ENCODE measurements around the gene SMIM44.

SMIM44 gene

DNA sequence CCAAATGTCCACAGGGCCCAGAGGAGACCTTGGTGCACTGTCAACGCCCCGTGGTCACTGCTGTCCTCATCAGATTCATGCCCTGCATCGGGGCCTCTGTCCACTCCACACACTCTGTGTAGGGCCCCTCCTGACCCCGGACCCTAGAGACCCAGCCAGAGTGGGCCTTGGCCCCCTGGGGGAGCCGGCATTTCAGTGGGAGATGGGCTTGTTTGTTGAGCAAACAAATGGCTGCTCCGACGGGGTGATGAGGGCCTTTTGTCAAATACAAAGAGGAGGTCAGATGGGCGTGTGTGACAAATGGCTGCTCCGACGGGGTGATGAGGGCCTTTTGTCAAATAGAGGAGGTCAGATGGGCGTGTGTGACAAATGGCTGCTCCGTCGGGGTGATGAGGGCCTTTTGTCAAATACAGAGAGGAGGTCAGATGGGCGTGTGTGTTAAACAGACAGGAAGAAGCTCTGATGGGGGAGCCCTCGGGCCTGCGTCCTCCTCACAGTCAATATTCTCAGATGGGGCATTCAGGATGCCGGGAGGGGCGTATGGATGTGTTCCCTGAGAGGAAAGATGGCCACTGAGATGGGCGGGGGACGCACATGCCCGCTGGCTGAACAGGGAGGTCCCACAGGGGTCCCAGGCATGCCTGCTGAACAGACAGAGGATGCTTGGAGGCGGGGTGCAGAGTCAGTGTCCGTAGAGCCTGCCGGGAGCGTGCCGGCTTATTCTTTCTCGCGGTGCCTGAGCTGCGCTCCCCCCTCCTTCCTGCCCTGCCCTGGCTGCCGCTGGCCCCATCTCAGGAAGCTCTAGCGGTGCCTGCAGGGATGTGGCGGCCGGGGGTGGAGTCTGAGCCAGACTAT, 39.2 kb downstream of the SMIM44 start:
- TF ChIP-seq CTCF (IDR thresholded peaks at IDR 0.05; ENCODE audit: control insufficient read depth, insufficient read depth, low read depth, low read length, missing control alignments), result no peak
- no peak overlapping the region for H3K4me3 ChIP-seq (ENCODE audit: control insufficient read depth, low read depth, low read length)
- DNase-seq (ENCODE audit: low read depth), result no peak

DNA sequence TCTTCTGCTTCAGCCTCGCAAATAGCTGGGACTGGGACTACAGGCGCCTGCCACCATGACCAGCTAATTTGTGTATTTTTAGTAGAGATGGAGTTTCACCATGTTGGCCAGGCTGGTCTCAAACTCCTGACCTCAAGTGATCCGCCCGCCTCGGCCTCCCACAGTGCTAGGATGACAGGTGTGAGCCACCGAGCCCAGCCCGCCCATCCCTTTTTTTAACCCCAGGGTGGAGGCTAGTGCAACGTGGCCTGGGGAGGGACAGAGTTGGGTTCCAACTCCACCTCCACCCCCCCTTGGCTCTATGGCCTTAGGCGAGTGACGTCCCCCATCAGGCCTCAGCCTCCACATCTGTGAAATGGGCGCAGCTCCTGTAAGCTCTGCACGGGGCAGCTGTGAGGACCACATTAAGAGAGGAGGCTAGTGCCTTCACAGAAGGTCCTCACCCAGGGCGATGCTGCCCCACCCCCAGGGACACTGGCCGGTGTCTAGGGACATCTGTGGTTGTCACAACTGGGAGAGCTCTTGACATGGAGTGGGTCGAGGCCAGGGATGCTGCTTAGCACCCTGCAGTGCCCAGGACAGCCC, 40.7 kb downstream of the SMIM44 start:
- no peak for DNase-seq (ENCODE audit: low read depth)
- TF ChIP-seq CTCF (IDR thresholded peaks at IDR 0.05; ENCODE audit: control insufficient read depth, insufficient read depth, low read depth, low read length, missing control alignments), result no peak

GRCh38 chr19:3441986-3442329, 41.3 kb downstream of the SMIM44 start:
- no peak overlapping the region for H3K4me3 ChIP-seq (ENCODE audit: control insufficient read depth, low read depth, low read length)
- TF ChIP-seq CTCF (IDR thresholded peaks at IDR 0.05; ENCODE audit: control insufficient read depth, insufficient read depth, low read depth, low read length, missing control alignments), result no peak
- no peak for DNase-seq (ENCODE audit: low read depth)

More for the DNA sequence above, 40.7 kb downstream of the SMIM44 start:
- no peak overlapping the region for H3K4me3 ChIP-seq (ENCODE audit: control insufficient read depth, low read depth, low read length)

DNA sequence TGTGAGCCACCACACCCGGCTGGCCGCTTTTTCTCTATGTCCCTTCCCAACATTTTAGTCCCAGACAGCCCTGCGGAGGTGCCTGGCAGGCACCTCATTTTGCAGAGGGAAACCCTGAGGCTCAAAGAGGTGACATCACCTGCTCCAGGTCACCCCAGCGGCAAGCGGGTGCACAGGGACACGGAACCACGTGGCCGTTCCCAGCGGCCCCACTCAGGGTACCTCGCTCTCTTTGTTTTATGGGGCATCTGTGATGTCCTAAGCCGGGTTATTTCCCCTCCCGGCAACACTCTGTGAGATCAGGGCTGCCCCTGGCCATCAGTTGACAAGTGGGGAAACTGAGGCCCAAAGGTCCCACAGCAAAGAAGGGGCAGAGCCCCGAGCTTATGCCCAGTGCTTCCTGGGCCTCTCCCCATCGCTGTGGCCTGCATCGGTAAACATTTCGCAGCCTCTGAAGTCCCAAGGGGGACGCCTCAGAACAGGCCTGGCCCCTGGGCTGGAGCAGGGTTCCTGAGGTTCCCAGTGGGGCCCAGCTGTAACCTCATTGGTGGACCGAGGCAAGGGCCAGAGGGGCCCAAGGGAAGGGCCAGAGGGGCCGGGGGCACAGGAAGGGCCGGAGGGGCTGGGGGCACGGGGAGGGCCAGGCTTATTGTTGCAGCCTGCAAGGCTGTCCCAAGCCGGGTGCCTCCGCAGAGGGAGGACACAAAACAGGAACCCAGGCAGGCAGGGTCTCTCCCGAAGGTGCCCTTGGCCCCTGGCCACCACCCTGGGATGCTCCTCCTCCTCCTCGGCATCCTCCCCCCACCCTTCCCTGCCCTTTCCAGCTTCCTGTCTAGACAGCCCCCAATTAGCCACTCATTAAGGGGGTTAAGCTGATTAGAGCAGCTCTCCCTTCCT, 41.9 kb downstream of the SMIM44 start:
- no peak for TF ChIP-seq CTCF (IDR thresholded peaks at IDR 0.05; ENCODE audit: control insufficient read depth, insufficient read depth, low read depth, low read length, missing control alignments)
- no peak overlapping the region for H3K4me3 ChIP-seq (ENCODE audit: control insufficient read depth, low read depth, low read length)
- no peak for DNase-seq (ENCODE audit: low read depth)

DNA sequence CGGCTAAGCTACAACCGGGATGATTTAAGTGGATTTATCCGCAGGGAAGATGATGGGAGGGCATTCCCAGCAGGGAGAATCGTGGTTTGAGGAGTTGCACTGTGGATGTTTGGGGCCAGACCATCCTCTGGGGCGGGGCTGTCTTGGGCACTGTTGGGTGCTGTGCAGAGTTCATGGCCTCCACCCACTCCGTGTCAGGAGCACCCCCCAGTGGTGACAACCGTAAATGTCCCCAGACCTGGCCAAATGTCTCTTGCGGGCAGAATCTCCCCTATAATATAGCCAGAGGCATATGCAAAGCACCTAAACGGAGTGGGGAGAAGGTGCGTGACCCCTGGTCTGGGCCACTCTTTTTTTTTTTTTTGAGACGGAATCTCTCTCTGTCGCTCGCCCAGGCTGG, 43.2 kb downstream of the SMIM44 start:
- TF ChIP-seq CTCF (IDR thresholded peaks at IDR 0.05; ENCODE audit: control insufficient read depth, insufficient read depth, low read depth, low read length, missing control alignments), result peak; percentile 37
- no peak for DNase-seq (ENCODE audit: low read depth)
- H3K4me3 ChIP-seq (ENCODE audit: control insufficient read depth, low read depth, low read length), result no peak overlapping the region

Data from AG09309 (cell line).